Thymus (tissue), 11 donors: ENCODE measurements around the gene SLC7A6. TPM values are rescaled to one million over a fixed set of nuclear protein-coding genes. Genes with fewer than 3 reads are reported as not detected.

ENCODE experiments used
- DNase-seq, 9 donors: peaks; one replicate each; pipeline ENCODE4 v3.0.0-alpha.2; 2013; ENCODE audit warnings: low spot score in 9 of 9, low read depth in 6 of 9, missing footprints in 1 of 9
- H3K27ac ChIP-seq, 2 donors: one replicate each; pipeline ENCODE4 v1.5.1; 2013; ENCODE audit warnings: control low read depth in 1 of 2, low read depth in 1 of 2, low read length in 1 of 2, mild to moderate bottlenecking in 1 of 2, moderate library complexity in 1 of 2
- H3K27me3 ChIP-seq, 2 donors: one replicate each; pipeline ENCODE4 v1.5.1; 2013; ENCODE audit warnings: low read length in 1 of 2; ENCODE audit not compliant: control insufficient read depth in 2 of 2, insufficient read depth in 1 of 2
- H3K36me3 ChIP-seq, 2 donors: one replicate each; pipeline ENCODE4 v1.5.1; 2013; ENCODE audit warnings: low read length in 1 of 2, mild to moderate bottlenecking in 1 of 2, moderate library complexity in 1 of 2; ENCODE audit not compliant: control insufficient read depth in 2 of 2, insufficient read depth in 2 of 2
- H3K4me1 ChIP-seq, 2 donors: one replicate each; pipeline ENCODE4 v1.5.1; 2013; ENCODE audit warnings: low read length in 2 of 2; ENCODE audit not compliant: control insufficient read depth in 2 of 2, insufficient read depth in 2 of 2
- H3K4me3 ChIP-seq, 2 donors: one replicate each; pipeline ENCODE4 v1.5.1; 2013; ENCODE audit warnings: low read length in 2 of 2, control low read depth in 1 of 2, mild to moderate bottlenecking in 1 of 2
- H3K9me3 ChIP-seq, 2 donors: one replicate each; pipeline ENCODE4 v1.5.1; 2013; ENCODE audit warnings: low read length in 1 of 2, mild to moderate bottlenecking in 1 of 2; ENCODE audit not compliant: control insufficient read depth in 2 of 2, insufficient read depth in 1 of 2
- WGBS: extraction: QIAGEN DNeasy Blood & Tissue Kit; methylation state at CpG from one replicate; pipeline ENCODE4 v1.1.7; 2013; 5-methylcytosine and 5-hydroxymethylcytosine counted together
- polyA plus RNA-seq: library from polyadenylated mRNA; stranded (reverse); fragments of 200-250 nt; gene quantifications from one replicate; pipeline ENCODE4 v1.2.3, GENCODE V29; 2013
- total RNA-seq: library from RNA; stranded (reverse); fragments of 120-200 nt; gene quantifications from one replicate; pipeline ENCODE4 v1.2.4, GENCODE V29; 2013
- donor health status: healthy.

SLC7A6 gene
- total and polyA plus RNA-seq, 2 donors, result 42.3 to 47.3 TPM

- Histone ChIP-seq H3K36me3 (peaks cover 86 to 97% of the 10 kb centered on the region in 2 donors), H3K4me3 (no peak overlapping the region), H3K27ac (peak overlapping the region in 1 of 2 donors; percentile 46), H3K4me1 (peaks cover 0 to 5% of the 10 kb centered on the region in 2 donors), H3K27me3 (no peaks in the 10 kb centered on the region), H3K9me3 (no peaks in the 10 kb centered on the region)
- no peak for DNase-seq
- WGBS, result 96% methylated on average over 3 of the region's 3 CpGs
Observed at GRCh38 chr16:68298312-68298711, 34.0 kb downstream of the SLC7A6 start.

GRCh38 chr16:68298907-68299561, 34.7 kb downstream of the SLC7A6 start:
- Histone ChIP-seq H3K36me3 (peaks cover 85 to 97% of the 10 kb centered on the region in 2 donors), H3K4me1 (peaks cover 0 to 2% of the 10 kb centered on the region in 2 donors), H3K27ac (no peak overlapping the region), H3K4me3 (no peak overlapping the region), H3K9me3 (no peaks in the 10 kb centered on the region), H3K27me3 (no peaks in the 10 kb centered on the region)
- 93% methylated on average over 5 of the region's 5 CpGs for WGBS
- no peak for DNase-seq

GRCh38 chr16:68299571-68300453, 35.5 kb downstream of the SLC7A6 start:
- WGBS, result 96% methylated on average over 11 of the region's 11 CpGs
- Histone ChIP-seq H3K4me3 (no peak overlapping the region), H3K4me1 (peaks cover 0 to 2% of the 10 kb centered on the region in 2 donors), H3K27me3 (no peaks in the 10 kb centered on the region), H3K9me3 (no peaks in the 10 kb centered on the region), H3K36me3 (peaks cover 84 to 96% of the 10 kb centered on the region in 2 donors), H3K27ac (peak overlapping the region in 1 of 2 donors; percentile 22)
- no peak for DNase-seq

GRCh38 chr16:68300734-68301459, 36.6 kb downstream of the SLC7A6 start:
- WGBS, result 89% methylated on average over 7 of the region's 7 CpGs
- peaks cover 88 to 96% of the 10 kb centered on the region in 2 donors for H3K36me3 ChIP-seq
- DNase-seq, result no peak
- peak overlapping the region in 1 of 2 donors; percentile 18 for H3K27ac ChIP-seq
- no peak overlapping the region for H3K4me3 ChIP-seq
- H3K27me3 ChIP-seq, result no peaks in the 10 kb centered on the region
- H3K9me3 ChIP-seq, result no peaks in the 10 kb centered on the region
- H3K4me1 ChIP-seq, result peaks cover 2% of the 10 kb centered on the region in 2 donors

- WGBS, result 97% methylated on average over 3 of the region's 3 CpGs
- no peak for DNase-seq
- Histone ChIP-seq H3K36me3 (peaks cover 61 to 71% of the 10 kb centered on the region in 2 donors), H3K9me3 (no peaks in the 10 kb centered on the region), H3K27ac (no peak overlapping the region), H3K4me1 (peaks cover 13 to 20% of the 10 kb centered on the region in 2 donors), H3K27me3 (no peaks in the 10 kb centered on the region), H3K4me3 (no peak overlapping the region)
Observed at GRCh38 chr16:68306633-68307032, 42.3 kb downstream of the SLC7A6 start.

- peaks cover 43 to 61% of the 10 kb centered on the region in 2 donors for H3K36me3 ChIP-seq
- DNase-seq, result peak in 2 of 9 donors; percentile 51 to 68
- H3K9me3 ChIP-seq, result no peaks in the 10 kb centered on the region
- 50% methylated on average over 6 of the region's 6 CpGs for WGBS
- H3K27ac ChIP-seq, result peak overlapping the region; percentile 77 to 94
- H3K4me3 ChIP-seq, result peak overlapping the region; percentile 75 to 99
- peaks cover 25 to 32% of the 10 kb centered on the region in 2 donors for H3K4me1 ChIP-seq
- no peaks in the 10 kb centered on the region for H3K27me3 ChIP-seq
Observed at GRCh38 chr16:68309799-68310198, 45.5 kb downstream of the SLC7A6 start.

GRCh38 chr16:68310437-68310773, 46.1 kb downstream of the SLC7A6 start:
- DNase-seq, result no peak
- WGBS, result under 1% methylated on average over 29 of the region's 29 CpGs
- Histone ChIP-seq H3K4me1 (peaks cover 23 to 34% of the 10 kb centered on the region in 2 donors), H3K36me3 (peaks cover 37 to 59% of the 10 kb centered on the region in 2 donors), H3K4me3 (peak overlapping the region; percentile 75 to 99), H3K9me3 (no peaks in the 10 kb centered on the region), H3K27ac (peak overlapping the region; percentile 77 to 94), H3K27me3 (no peaks in the 10 kb centered on the region)

GRCh38 chr16:68310774-68311511, 46.6 kb downstream of the SLC7A6 start, which contains the start of the genes PRMT7 and SLC7A6OS:
Gene PRMT7 (plus strand): TSS chr16:68311019. CDS start chr16:68315980, 4,961 bp downstream.
Gene SLC7A6OS (minus strand): TSS chr16:68310946. CDS start chr16:68310926, 20 bp downstream.
- Histone ChIP-seq H3K27ac (peak within 1 kb of the TSS; percentile 92 to 94), H3K9me3 (no peaks in the 10 kb centered on the region), H3K27me3 (no peaks in the 10 kb centered on the region), H3K36me3 (peaks cover 35 to 59% of the 10 kb centered on the region in 2 donors), H3K4me3 (peak within 1 kb of the TSS; percentile 75 to 99), H3K4me1 (peaks cover 23 to 36% of the 10 kb centered on the region in 2 donors)
- peak in 8 of 9 donors; percentile 87 to 97 (median 92) for DNase-seq
- WGBS, result under 1% methylated on average over 62 of the region's 62 CpGs
